Stomach (tissue), 4 donors: ENCODE measurements around the gene AK2.

Experiments
- POLR2A ChIP-seq, 4 donors: fragments of 450-650 bp; IDR thresholded peaks; one replicate each; pipeline ENCODE4 v1.6.1; 2016; ENCODE audit warnings: antibody characterized with exemption in 4 of 4, control low read depth in 2 of 4, mild to moderate bottlenecking in 1 of 4, moderate library complexity in 1 of 4
- POLR2AphosphoS5 ChIP-seq, 3 donors: sonication (generic); formaldehyde crosslinking; IDR thresholded peaks; one replicate each; pipeline ENCODE4 v1.6.1; 2016; ENCODE audit warnings: antibody characterized with exemption in 3 of 3

DNA sequence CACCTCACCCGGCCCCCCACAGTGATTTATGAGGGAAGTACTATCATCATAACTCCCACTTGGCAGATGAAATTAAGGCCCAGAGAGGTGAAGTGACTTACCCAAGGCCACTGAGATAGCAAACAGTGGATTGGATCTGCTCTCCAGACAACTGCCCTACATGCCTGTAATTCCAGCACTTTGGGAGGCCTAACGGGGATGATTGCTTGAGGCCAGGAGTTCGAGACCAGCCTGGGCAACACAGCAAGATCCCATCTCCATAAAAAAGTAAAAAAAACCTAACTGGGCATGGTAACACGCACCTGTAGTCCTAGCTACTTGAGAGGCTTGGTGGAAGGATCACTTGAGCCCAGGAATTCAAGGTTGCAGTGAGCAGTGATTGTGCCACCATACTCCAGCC lies 57.8 kb downstream of the AK2 start:
- TF ChIP-seq POLR2A (IDR thresholded peaks at IDR 0.05): no peak
- TF ChIP-seq POLR2AphosphoS5 (IDR thresholded peaks at IDR 0.05): no peak
